VCaP (cell line): ENCODE data around the gene MAGEF1.

Experiments
- H3K27ac ChIP-seq: fragments of 450-650 bp; 2 replicates; pipeline ENCODE4 v1.5.1; 2017
- TF ChIP-seq, protein P1 (sequence below): fragments of 450-650 bp; conservative IDR thresholded peaks from 2 replicates; pipeline ENCODE4 v1.5.1; 2017; ENCODE audit warnings: mild to moderate bottlenecking, moderate library complexity

The MAGEF1 gene

DNA sequence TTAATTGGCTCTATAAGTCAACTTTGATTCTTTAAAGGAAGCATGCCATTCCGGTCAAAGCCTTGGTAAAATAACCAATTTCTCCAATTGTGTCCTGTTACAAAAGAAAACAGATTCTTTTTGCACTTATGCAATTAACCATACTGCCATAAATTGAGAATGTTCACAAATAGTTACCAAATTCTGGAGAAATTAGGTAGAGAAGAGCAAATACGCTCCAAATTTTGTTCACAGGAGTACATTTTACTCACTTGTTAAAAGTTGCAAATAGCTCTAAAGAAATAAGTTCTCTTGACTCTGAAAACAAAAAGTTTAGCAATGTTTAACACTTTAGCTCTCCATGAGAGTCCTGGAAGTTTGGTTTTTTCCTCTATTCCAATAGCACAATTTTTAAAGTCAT, 11.1 kb downstream of the MAGEF1 start:
- H3K27ac ChIP-seq, result no peak overlapping the region
- TF ChIP-seq, protein P1, sequence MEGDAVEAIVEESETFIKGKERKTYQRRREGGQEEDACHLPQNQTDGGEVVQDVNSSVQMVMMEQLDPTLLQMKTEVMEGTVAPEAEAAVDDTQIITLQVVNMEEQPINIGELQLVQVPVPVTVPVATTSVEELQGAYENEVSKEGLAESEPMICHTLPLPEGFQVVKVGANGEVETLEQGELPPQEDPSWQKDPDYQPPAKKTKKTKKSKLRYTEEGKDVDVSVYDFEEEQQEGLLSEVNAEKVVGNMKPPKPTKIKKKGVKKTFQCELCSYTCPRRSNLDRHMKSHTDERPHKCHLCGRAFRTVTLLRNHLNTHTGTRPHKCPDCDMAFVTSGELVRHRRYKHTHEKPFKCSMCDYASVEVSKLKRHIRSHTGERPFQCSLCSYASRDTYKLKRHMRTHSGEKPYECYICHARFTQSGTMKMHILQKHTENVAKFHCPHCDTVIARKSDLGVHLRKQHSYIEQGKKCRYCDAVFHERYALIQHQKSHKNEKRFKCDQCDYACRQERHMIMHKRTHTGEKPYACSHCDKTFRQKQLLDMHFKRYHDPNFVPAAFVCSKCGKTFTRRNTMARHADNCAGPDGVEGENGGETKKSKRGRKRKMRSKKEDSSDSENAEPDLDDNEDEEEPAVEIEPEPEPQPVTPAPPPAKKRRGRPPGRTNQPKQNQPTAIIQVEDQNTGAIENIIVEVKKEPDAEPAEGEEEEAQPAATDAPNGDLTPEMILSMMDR, result no peak

DNA sequence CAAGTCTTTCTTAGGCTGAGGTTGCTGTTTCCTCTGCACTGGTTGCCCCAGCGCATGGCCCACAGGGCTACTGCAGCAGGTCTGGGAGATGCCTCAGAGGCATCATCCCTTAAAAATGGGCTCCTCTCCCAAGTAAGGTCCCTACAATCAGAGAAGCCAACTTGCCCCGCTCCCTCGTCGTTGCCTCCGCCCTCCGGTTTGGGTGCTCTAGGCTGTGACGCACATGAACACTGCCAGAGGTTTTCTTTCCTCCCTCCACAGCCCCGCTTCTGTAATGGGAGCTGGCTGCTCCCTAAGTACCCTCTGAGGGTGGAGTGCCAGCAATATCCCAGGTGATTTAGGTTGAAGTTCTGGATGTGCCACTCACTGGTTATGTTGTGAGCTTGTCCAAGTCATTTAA, 14.0 kb downstream of the MAGEF1 start:
- TF ChIP-seq, protein P1, result no peak
- H3K27ac ChIP-seq, result no peak overlapping the region

- TF ChIP-seq, protein P1, result no peak
- H3K27ac ChIP-seq, result no peak overlapping the region
Observed at GRCh38 chr3:184696697-184697096, 15.2 kb downstream of the MAGEF1 start.

DNA sequence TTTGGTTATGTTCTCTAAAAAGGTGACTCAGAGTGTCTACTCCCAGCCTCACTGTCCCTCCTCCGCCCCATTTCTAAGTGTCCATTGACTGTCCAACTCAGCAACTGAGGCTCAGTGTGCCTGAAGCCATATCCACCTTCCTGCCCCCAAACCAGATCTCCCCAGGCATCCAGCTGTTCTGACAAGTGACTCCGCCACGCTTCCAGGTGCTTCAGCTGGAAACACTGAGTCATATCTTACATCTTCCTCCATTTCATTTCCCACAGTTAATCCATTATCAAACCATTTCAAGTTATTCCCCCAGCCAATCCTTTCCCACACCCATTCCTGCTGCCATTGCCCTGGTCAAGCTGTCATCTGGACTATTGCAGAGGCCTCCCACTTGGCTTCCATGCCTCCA, 17.1 kb downstream of the MAGEF1 start:
- H3K27ac ChIP-seq, result no peak overlapping the region
- TF ChIP-seq, protein P1, result no peak

DNA sequence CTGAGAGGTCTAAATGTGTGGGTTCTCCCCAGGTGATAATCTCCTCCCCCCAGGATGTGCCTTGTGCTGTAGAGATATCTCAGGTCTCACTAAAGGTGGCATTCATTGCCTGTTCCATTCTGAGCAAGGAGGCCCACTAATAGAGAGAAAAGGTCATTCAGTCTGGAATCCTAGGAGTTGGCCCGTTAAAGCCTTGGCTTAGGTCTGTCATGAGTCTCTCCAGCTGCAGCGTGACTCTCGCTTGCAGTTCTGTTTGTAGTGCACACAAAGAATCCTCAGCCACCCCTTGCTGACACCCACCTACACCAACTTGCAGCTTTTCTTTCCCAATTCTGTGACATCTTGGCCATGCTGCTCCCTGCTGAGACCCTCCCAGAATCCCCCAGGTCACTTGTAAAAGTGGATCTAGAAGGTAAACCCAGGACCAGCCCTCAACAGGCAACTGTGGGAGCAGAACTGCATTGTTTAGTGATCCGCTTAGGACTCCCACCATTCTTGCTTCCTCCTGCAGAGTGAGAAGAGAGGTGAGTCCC, 17.7 kb downstream of the MAGEF1 start:
- TF ChIP-seq, protein P1, result no peak
- no peak overlapping the region for H3K27ac ChIP-seq

GRCh38 chr3:184693011-184693975, 18.6 kb downstream of the MAGEF1 start:
- TF ChIP-seq, protein P1, result no peak
- no peak overlapping the region for H3K27ac ChIP-seq

DNA sequence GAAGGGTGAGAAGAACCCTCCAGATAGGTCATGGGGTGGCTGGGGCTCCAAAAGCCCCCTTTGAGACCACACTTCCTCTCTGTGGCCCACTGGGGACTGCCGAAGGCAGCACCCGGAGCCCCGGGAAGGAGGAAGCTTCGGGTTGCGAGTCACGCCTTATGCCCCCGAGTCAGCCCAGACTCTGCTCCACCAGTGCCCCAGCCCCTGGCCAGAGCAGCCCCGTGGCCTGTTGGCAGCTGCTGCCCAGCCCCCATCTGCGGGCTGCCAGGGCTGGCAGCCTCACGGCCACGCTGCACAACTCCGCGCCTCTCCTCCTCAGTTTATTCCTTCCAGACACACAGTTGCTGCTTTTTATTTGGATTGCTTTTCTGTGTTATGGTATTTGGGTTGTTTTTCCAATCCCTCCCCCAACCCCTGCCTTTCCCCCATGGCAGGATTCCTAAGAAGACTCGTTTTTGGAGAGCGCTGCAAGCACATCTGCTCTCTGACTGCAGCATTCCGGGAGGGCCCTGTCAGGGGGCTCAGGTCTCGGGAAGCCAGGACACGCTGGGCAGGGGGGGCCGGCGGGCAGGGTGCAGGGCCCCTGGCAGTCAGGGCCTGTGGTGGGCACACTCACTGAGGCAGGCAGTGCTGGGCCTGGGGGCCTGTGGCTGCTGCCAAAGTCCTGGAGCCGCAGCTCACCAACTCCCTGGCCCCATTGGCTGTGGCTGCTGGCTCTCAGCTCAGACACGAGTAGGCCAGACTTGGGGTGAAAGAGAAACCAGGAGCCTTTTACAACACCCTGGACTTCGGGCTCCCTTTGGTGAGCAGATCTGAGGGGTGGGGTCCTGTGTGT, 20.2 kb downstream of the MAGEF1 start:
- H3K27ac ChIP-seq, result no peak overlapping the region
- TF ChIP-seq, protein P1, result no peak
